IMR-90 (cell line): ENCODE measurements around the gene C17orf107. TPM values are rescaled to one million over a fixed set of nuclear protein-coding genes. Genes with fewer than 3 reads are reported as not detected.

Source experiments
- ATAC-seq: fragments of 200-7000 bp; cut with Tn5 transposase; 2 replicates; pipeline ENCODE4 v1.9.1; 2020; ENCODE audit warnings: low read depth, mild to moderate bottlenecking, moderate library complexity
- BruUV-seq: library from RNA; stranded (reverse); fragments of 400-500 nt; replicated peaks from 2 replicates; lab custom pipeline; 2021; lab: Mats Ljungman, UMichigan
- CTCF ChIA-PET: fragments of 300-600 bp; formaldehyde crosslinking; extraction: SDS; loops from one replicate; lab custom pipeline; 2021; ENCODE audit warnings: antibody characterized with exemption; lab: Yijun Ruan, JAX
- POLR2A ChIA-PET: fragments of 300-600 bp; sonication (Branson Sonifier 250); formaldehyde crosslinking; loops from one replicate; lab custom pipeline; 2022; ENCODE audit warnings: antibody characterized with exemption; ENCODE audit not compliant: unreplicated experiment; lab: Charles Lee
- DNase-seq: peaks from one replicate; pipeline ENCODE4 v3.0.0; 2013
- H2AFZ ChIP-seq: replicated peaks from 2 replicates; pipeline ENCODE3; 2013; ENCODE audit warnings: low read length, mild to moderate bottlenecking; ENCODE audit not compliant: poor library complexity
- H2AK5ac ChIP-seq: 2 replicates; pipeline ENCODE4 v1.6.1; 2013; ENCODE audit warnings: low read depth, low read length, inconsistent platforms
- H2AK9ac ChIP-seq: replicated peaks from 2 replicates; pipeline ENCODE3; 2013; ENCODE audit warnings: mild to moderate bottlenecking, low read depth, low read length, moderate library complexity; ENCODE audit not compliant: poor library complexity
- H2BK120ac ChIP-seq: 2 replicates; pipeline ENCODE4 v1.6.1; 2013; ENCODE audit warnings: low read depth, low read length, inconsistent platforms
- H2BK15ac ChIP-seq: 3 replicates; pipeline ENCODE4 v1.6.1; 2013; ENCODE audit warnings: low read depth, low read length, inconsistent platforms
- H2BK20ac ChIP-seq: 2 replicates; pipeline ENCODE4 v1.6.1; 2013; ENCODE audit warnings: low read depth, mild to moderate bottlenecking, inconsistent platforms, low read length, moderate library complexity
- H2BK5ac ChIP-seq: 2 replicates; pipeline ENCODE4 v1.6.1; 2013; ENCODE audit warnings: mild to moderate bottlenecking, low read depth, low read length, inconsistent platforms; ENCODE audit not compliant: poor library complexity, severe bottlenecking
- H3K14ac ChIP-seq: replicated peaks from 2 replicates; pipeline ENCODE4 v1.6.1; 2013; ENCODE audit warnings: low read depth, low read length, inconsistent platforms
- H3K18ac ChIP-seq: 2 replicates; pipeline ENCODE4 v1.6.1; 2013; ENCODE audit warnings: low read depth, low read length, control low read depth
- H3K23ac ChIP-seq: 2 replicates; pipeline ENCODE4 v1.6.1; 2013; ENCODE audit warnings: low read depth, low read length, inconsistent platforms
- H3K27ac ChIP-seq: 2 replicates; pipeline ENCODE4 v1.5.1; 2013; ENCODE audit warnings: mild to moderate bottlenecking, control low read depth, low read length; ENCODE audit not compliant: insufficient read depth
- H3K27me3 ChIP-seq: 2 replicates; pipeline ENCODE4 v1.6.1; 2013; ENCODE audit warnings: low read length; ENCODE audit not compliant: control insufficient read depth, insufficient read depth
- H3K36me3 ChIP-seq: 2 replicates; pipeline ENCODE4 v1.6.1; 2013; ENCODE audit warnings: low read length, mixed read lengths; ENCODE audit not compliant: control insufficient read depth, insufficient read depth
- H3K4ac ChIP-seq: 2 replicates; pipeline ENCODE4 v1.6.1; 2013; ENCODE audit warnings: low read depth, low read length, inconsistent platforms
- H3K4me1 ChIP-seq: 2 replicates; pipeline ENCODE4 v1.6.1; 2013; ENCODE audit warnings: low read length, mixed read lengths; ENCODE audit not compliant: control insufficient read depth, insufficient read depth
- H3K4me2 ChIP-seq: 2 replicates; pipeline ENCODE4 v1.6.1; 2013; ENCODE audit warnings: low read depth, mild to moderate bottlenecking, control low read depth, low read length, moderate library complexity
- H3K4me3 ChIP-seq: 2 replicates; pipeline ENCODE4 v1.5.1; 2013; ENCODE audit warnings: low read depth, mild to moderate bottlenecking, control low read depth, low read length, moderate library complexity; ENCODE audit not compliant: insufficient read depth
- H3K56ac ChIP-seq: 2 replicates; pipeline ENCODE4 v1.6.1; 2013; ENCODE audit warnings: low read length, inconsistent platforms; ENCODE audit not compliant: insufficient read depth; ENCODE audit errors: extremely low read depth
- H3K79me1 ChIP-seq, 2 experiments: 2 replicates each; pipeline ENCODE4 v1.6.1; 2013; ENCODE audit warnings: low read length in 2 of 2, inconsistent platforms in 1 of 2, low read depth in 1 of 2
- H3K9ac ChIP-seq: 2 replicates; pipeline ENCODE4 v1.6.1; 2013; ENCODE audit warnings: low read depth, low read length, control low read depth
- H3K9me1 ChIP-seq: 2 replicates; pipeline ENCODE4 v1.6.1; 2013; ENCODE audit warnings: low read length, inconsistent platforms; ENCODE audit not compliant: insufficient read depth
- H3K9me3 ChIP-seq: 2 replicates; pipeline ENCODE4 v1.6.1; 2013; ENCODE audit warnings: low read length; ENCODE audit not compliant: control insufficient read depth, insufficient read depth
- H4K20me1 ChIP-seq: 2 replicates; pipeline ENCODE4 v1.6.1; 2013; ENCODE audit warnings: low read length, inconsistent platforms; ENCODE audit not compliant: insufficient read depth
- H4K5ac ChIP-seq: 2 replicates; pipeline ENCODE4 v1.6.1; 2013; ENCODE audit warnings: mild to moderate bottlenecking, low read depth, low read length, control low read depth
- H4K8ac ChIP-seq, 2 experiments: 2 replicates each; pipeline ENCODE4 v1.6.1; 2013; ENCODE audit warnings: low read depth in 2 of 2, low read length in 2 of 2, control low read depth in 1 of 2, inconsistent platforms in 1 of 2
- H4K91ac ChIP-seq: 2 replicates; pipeline ENCODE4 v1.6.1; 2013; ENCODE audit warnings: low read depth, low read length, inconsistent platforms; ENCODE audit not compliant: insufficient read depth
- BHLHE40 ChIP-seq: fragments of 150-350 bp; IDR thresholded peaks from 2 replicates; pipeline ENCODE4 v1.6.1; 2016; ENCODE audit warnings: mild to moderate bottlenecking, low read depth, low read length
- CEBPB ChIP-seq: IDR thresholded peaks from 2 replicates; pipeline ENCODE4 v1.6.1; 2012; ENCODE audit warnings: low read depth, low read length, improper control_type of control experiment
- FOS ChIP-seq: fragments of 150-350 bp; IDR thresholded peaks from 2 replicates; pipeline ENCODE4 v1.6.1; 2016; ENCODE audit warnings: low read depth, low read length
- MXI1 ChIP-seq: IDR thresholded peaks from 2 replicates; pipeline ENCODE4 v1.6.1; 2012; ENCODE audit warnings: low read depth, mild to moderate bottlenecking, low read length, moderate library complexity, borderline replicate concordance
- NFE2L2 ChIP-seq: fragments of 150-350 bp; IDR thresholded peaks from 2 replicates; pipeline ENCODE4 v1.6.1; 2016; ENCODE audit warnings: low read depth, mild to moderate bottlenecking, low read length
- POLR2A ChIP-seq: IDR thresholded peaks from 2 replicates; pipeline ENCODE4 v1.6.1; 2012; ENCODE audit warnings: mild to moderate bottlenecking, low read depth, low read length
- RAD21 ChIP-seq: IDR thresholded peaks from 2 replicates; pipeline ENCODE4 v1.6.1; 2012; ENCODE audit warnings: low read length, improper control_type of control experiment
- RCOR1 ChIP-seq: IDR thresholded peaks from 2 replicates; pipeline ENCODE4 v1.6.1; 2012; ENCODE audit warnings: mild to moderate bottlenecking, low read length, improper control_type of control experiment; ENCODE audit not compliant: insufficient replicate concordance
- RFX5 ChIP-seq: IDR thresholded peaks from 2 replicates; pipeline ENCODE4 v1.8.0; 2012; ENCODE audit warnings: low read depth, mild to moderate bottlenecking, low read length, moderate library complexity
- SMC3 ChIP-seq: fragments of 150-350 bp; IDR thresholded peaks from 2 replicates; pipeline ENCODE4 v1.6.1; 2016; ENCODE audit warnings: low read depth, mild to moderate bottlenecking, antibody characterized with exemption, low read length, moderate library complexity
- WGBS, 2 experiments: methylation state at CpG; one replicate each; pipeline versions ENCODE4 v1.1.5 to v1.1.7; 2013; ENCODE audit warnings: missing lambda C conversion rate in 2 of 2; ENCODE audit not compliant: insufficient read length in 1 of 2; ENCODE audit errors: extremely low coverage in 2 of 2; 5-methylcytosine and 5-hydroxymethylcytosine counted together
- dilution Hi-C: fragments of 300-500 bp; cut with HindIII; formaldehyde crosslinking; loops from one replicate; pipeline ENCODE4 v1.14.3; 2018; ENCODE audit warnings: low sequenced_read_pairs; ENCODE audit not compliant: unreplicated experiment
- in situ Hi-C: fragments of 300-500 bp; cut with MboI; formaldehyde crosslinking; loops from 3 replicates; pipeline ENCODE4 v1.14.3; 2019; ENCODE audit warnings: low sequenced_read_pairs, inconsistent platforms, mixed read lengths
- intact Hi-C: fragments of 100-400 bp; cut with micrococcal nuclease; formaldehyde crosslinking; loops from 2 replicates; pipeline ENCODE4 v1.10.0; 2022
- polyA plus RNA-seq, 3 experiments: library from polyadenylated mRNA; depleted of rRNA; stranded (reverse); fragments of >200 nt; gene quantifications; 2 replicates each; pipeline ENCODE4 v1.2.3, GENCODE V29; 2012; ENCODE audit warnings: low replicate concordance in 1 of 3
- total RNA-seq: library from RNA; depleted of rRNA; stranded (reverse); fragments of >200 nt; gene quantifications from 2 replicates; pipeline ENCODE4 v1.2.3, GENCODE V29; 2012
- TF ChIP-seq, protein P1 (sequence below): fragments of 150-350 bp; IDR thresholded peaks from 2 replicates; pipeline ENCODE4 v1.6.1; 2016; ENCODE audit warnings: low read depth, mild to moderate bottlenecking, low read length, moderate library complexity, borderline replicate concordance
- TF ChIP-seq, protein P2 (sequence below): fragments of 150-350 bp; IDR thresholded peaks from 2 replicates; pipeline ENCODE4 v1.6.1; 2017; ENCODE audit warnings: mild to moderate bottlenecking, antibody characterized with exemption, low read length, low read depth
- TF ChIP-seq, protein P3 (sequence below): conservative IDR thresholded peaks from 2 replicates; pipeline ENCODE4 v1.5.1; 2012; ENCODE audit warnings: mild to moderate bottlenecking, low read depth, low read length, improper control_type of control experiment

Gene C17orf107
- total and polyA plus RNA-seq, 2 of the 4 experiments (the other 2 are of a cell fraction) = 0.54 to 0.82 TPM

DNA sequence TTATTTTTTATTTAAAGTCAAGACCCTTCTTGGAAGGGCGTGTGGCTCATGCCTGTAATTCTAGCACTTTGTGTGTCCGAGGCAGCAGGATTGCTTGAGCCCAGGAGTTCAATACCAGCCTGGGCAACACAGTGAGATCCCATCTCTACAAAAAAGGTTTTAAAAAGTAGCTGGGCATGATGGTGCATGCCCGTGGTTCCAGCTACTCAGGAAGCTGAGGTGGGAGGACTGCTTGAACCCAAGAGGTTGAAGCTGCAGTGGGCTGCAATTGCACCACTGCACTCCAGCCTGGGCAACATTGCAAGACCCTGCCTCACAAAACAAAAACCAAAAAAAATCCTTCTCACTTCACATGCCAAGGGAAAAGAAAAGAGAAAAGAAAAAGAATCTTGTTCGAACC lies 36.6 kb upstream of the C17orf107 start:
- Histone ChIP-seq H2BK20ac (no peak overlapping the region), H2AK5ac (no peak overlapping the region), H3K9me1 (peaks cover 4% of the 10 kb centered on the region; the same call in 1 of the 2 replicates), H3K36me3 (peaks cover 3% of the 10 kb centered on the region; the same call in 1 of the 2 replicates), H3K18ac (no peak overlapping the region), H3K4me1 (peaks cover 8% of the 10 kb centered on the region; the same call in 1 of the 2 replicates), H3K79me1 (peaks cover 7 to 48% of the 10 kb centered on the region in 2 experiments), H3K56ac (no peak overlapping the region), H3K23ac (no peak overlapping the region), H4K5ac (no peak overlapping the region), H3K14ac (no peak overlapping the region), H4K91ac (no peak overlapping the region), H3K4ac (no peak overlapping the region), H3K27me3 (no peaks in the 10 kb centered on the region), H4K8ac (no peak overlapping the region), H2AFZ (no peak overlapping the region), H2BK120ac (no peak overlapping the region), H3K27ac (no peak overlapping the region), H2BK15ac (no peak overlapping the region), H3K4me3 (no peak overlapping the region), H3K4me2 (no peak overlapping the region), H3K9me3 (no peaks in the 10 kb centered on the region), H2AK9ac (no peak overlapping the region), H3K9ac (no peak overlapping the region), H2BK5ac (no peak overlapping the region), H4K20me1 (peaks cover 29% of the 10 kb centered on the region)
- in situ Hi-C loops (no loop called here), intact Hi-C loops (no loop called here), dilution Hi-C loops (no loop called here)
- DNase-seq (no peak), ATAC-seq (no peak)
- no TSS peak for BruUV-seq
- CTCF ChIA-PET = interaction anchor here (0.6 kb wide), 1 partner anchor 8 kb away, joined by 3 read pairs; no protein-coding TSS in a partner anchor
- TF ChIP-seq CEBPB (no peak), MXI1 (no peak), POLR2A (no peak), NFE2L2 (no peak), BHLHE40 (no peak), RAD21 (no peak), SMC3 (no peak), RCOR1 (no peak), RFX5 (no peak), FOS (no peak)
- TF ChIP-seq, protein P1, sequence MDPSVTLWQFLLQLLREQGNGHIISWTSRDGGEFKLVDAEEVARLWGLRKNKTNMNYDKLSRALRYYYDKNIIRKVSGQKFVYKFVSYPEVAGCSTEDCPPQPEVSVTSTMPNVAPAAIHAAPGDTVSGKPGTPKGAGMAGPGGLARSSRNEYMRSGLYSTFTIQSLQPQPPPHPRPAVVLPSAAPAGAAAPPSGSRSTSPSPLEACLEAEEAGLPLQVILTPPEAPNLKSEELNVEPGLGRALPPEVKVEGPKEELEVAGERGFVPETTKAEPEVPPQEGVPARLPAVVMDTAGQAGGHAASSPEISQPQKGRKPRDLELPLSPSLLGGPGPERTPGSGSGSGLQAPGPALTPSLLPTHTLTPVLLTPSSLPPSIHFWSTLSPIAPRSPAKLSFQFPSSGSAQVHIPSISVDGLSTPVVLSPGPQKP = no peak
- TF ChIP-seq, protein P2, sequence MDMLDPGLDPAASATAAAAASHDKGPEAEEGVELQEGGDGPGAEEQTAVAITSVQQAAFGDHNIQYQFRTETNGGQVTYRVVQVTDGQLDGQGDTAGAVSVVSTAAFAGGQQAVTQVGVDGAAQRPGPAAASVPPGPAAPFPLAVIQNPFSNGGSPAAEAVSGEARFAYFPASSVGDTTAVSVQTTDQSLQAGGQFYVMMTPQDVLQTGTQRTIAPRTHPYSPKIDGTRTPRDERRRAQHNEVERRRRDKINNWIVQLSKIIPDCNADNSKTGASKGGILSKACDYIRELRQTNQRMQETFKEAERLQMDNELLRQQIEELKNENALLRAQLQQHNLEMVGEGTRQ = no peak
- TF ChIP-seq, protein P3, sequence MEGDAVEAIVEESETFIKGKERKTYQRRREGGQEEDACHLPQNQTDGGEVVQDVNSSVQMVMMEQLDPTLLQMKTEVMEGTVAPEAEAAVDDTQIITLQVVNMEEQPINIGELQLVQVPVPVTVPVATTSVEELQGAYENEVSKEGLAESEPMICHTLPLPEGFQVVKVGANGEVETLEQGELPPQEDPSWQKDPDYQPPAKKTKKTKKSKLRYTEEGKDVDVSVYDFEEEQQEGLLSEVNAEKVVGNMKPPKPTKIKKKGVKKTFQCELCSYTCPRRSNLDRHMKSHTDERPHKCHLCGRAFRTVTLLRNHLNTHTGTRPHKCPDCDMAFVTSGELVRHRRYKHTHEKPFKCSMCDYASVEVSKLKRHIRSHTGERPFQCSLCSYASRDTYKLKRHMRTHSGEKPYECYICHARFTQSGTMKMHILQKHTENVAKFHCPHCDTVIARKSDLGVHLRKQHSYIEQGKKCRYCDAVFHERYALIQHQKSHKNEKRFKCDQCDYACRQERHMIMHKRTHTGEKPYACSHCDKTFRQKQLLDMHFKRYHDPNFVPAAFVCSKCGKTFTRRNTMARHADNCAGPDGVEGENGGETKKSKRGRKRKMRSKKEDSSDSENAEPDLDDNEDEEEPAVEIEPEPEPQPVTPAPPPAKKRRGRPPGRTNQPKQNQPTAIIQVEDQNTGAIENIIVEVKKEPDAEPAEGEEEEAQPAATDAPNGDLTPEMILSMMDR = no peak
- WGBS, 2 experiments = 67% methylated on average over 1 of the region's 4 CpGs; no CpG with 5 or more reads in 1 of the 2 experiments
- POLR2A ChIA-PET = no interaction called here
